Osteocyte (in vitro differentiated cells): ENCODE measurements around the gene KCMF1. TPM values are rescaled to one million over a fixed set of nuclear protein-coding genes. Genes with fewer than 3 reads are reported as not detected.

ENCODE experiments used
- DNase-seq: peaks from one replicate; pipeline ENCODE4 v3.0.0; 2021; ENCODE audit warnings: mixed read lengths; ENCODE audit not compliant: unreplicated experiment; ENCODE audit errors: extremely low spot score
- H3K27ac Mint-ChIP-seq: one replicate; pipeline ENCODE4 v1.8.0; 2021; ENCODE audit warnings: mild to moderate bottlenecking, mixed read lengths; ENCODE audit not compliant: unreplicated experiment
- H3K27me3 Mint-ChIP-seq: one replicate; pipeline ENCODE4 v1.8.0; 2021; ENCODE audit warnings: mixed read lengths; ENCODE audit not compliant: unreplicated experiment
- H3K36me3 Mint-ChIP-seq: one replicate; pipeline ENCODE4 v1.8.0; 2021; ENCODE audit warnings: mixed read lengths; ENCODE audit not compliant: unreplicated experiment
- H3K4me1 Mint-ChIP-seq: one replicate; pipeline ENCODE4 v1.8.0; 2021; ENCODE audit warnings: mixed read lengths; ENCODE audit not compliant: unreplicated experiment
- H3K4me3 Mint-ChIP-seq: one replicate; pipeline ENCODE4 v1.8.0; 2021; ENCODE audit warnings: mild to moderate bottlenecking, moderate library complexity, mixed read lengths; ENCODE audit not compliant: unreplicated experiment
- H3K9me3 Mint-ChIP-seq: one replicate; pipeline ENCODE4 v1.8.0; 2021; ENCODE audit warnings: mixed read lengths; ENCODE audit not compliant: unreplicated experiment
- CTCF ChIP-seq: fragments of 200-600 bp; sonication (generic); IDR thresholded peaks from 2 replicates; pipeline ENCODE4 v1.5.0; 2021; ENCODE audit warnings: antibody characterized with exemption, mild to moderate bottlenecking, moderate library complexity
- total RNA-seq: library from RNA; stranded (reverse); gene quantifications from 2 replicates; pipeline ENCODE4 v1.2.1, GENCODE V29; 2021

The KCMF1 gene
- total RNA-seq, 1 donor from 2014 or later, result 67.2 TPM

GRCh38 chr2:84980263-84980983 lies 9.5 kb downstream of the KCMF1 start:
- peaks cover 37% of the 10 kb centered on the region for H3K4me1 Mint-ChIP-seq
- H3K27me3 Mint-ChIP-seq, result no peaks in the 10 kb centered on the region
- no peak for TF ChIP-seq CTCF
- no peak overlapping the region for H3K4me3 Mint-ChIP-seq
- H3K36me3 Mint-ChIP-seq, result no peaks in the 10 kb centered on the region
- DNase-seq, result no peak
- no peaks in the 10 kb centered on the region for H3K9me3 Mint-ChIP-seq
- peak overlapping the region; percentile 56 for H3K27ac Mint-ChIP-seq

GRCh38 chr2:84986018-84986417 lies 15.1 kb downstream of the KCMF1 start:
- Mint-ChIP-seq H3K27me3 (no peaks in the 10 kb centered on the region), H3K4me1 (peaks cover 29% of the 10 kb centered on the region), H3K9me3 (no peaks in the 10 kb centered on the region), H3K36me3 (no peaks in the 10 kb centered on the region), H3K27ac (peak overlapping the region; percentile 33), H3K4me3 (no peak overlapping the region)
- DNase-seq, result no peak
- TF ChIP-seq CTCF, result no peak

GRCh38 chr2:84989422-84989821 lies 18.5 kb downstream of the KCMF1 start:
- no peak for DNase-seq
- no peaks in the 10 kb centered on the region for H3K9me3 Mint-ChIP-seq
- H3K4me1 Mint-ChIP-seq, result peaks cover 25% of the 10 kb centered on the region
- no peaks in the 10 kb centered on the region for H3K27me3 Mint-ChIP-seq
- no peaks in the 10 kb centered on the region for H3K36me3 Mint-ChIP-seq
- no peak overlapping the region for H3K4me3 Mint-ChIP-seq
- no peak overlapping the region for H3K27ac Mint-ChIP-seq
- TF ChIP-seq CTCF, result no peak

- Mint-ChIP-seq H3K4me3 (no peak overlapping the region), H3K27me3 (no peaks in the 10 kb centered on the region), H3K9me3 (no peaks in the 10 kb centered on the region), H3K4me1 (peaks cover 26% of the 10 kb centered on the region), H3K36me3 (no peaks in the 10 kb centered on the region), H3K27ac (no peak overlapping the region)
- no peak for TF ChIP-seq CTCF
- no peak for DNase-seq
Observed at GRCh38 chr2:84989927-84990326, 19.0 kb downstream of the KCMF1 start.

GRCh38 chr2:84991404-84992160 lies 20.6 kb downstream of the KCMF1 start:
- H3K9me3 Mint-ChIP-seq, result no peaks in the 10 kb centered on the region
- H3K27me3 Mint-ChIP-seq, result no peaks in the 10 kb centered on the region
- TF ChIP-seq CTCF, result no peak
- DNase-seq, result no peak
- peaks cover 27% of the 10 kb centered on the region for H3K4me1 Mint-ChIP-seq
- no peak overlapping the region for H3K4me3 Mint-ChIP-seq
- H3K27ac Mint-ChIP-seq, result no peak overlapping the region
- no peaks in the 10 kb centered on the region for H3K36me3 Mint-ChIP-seq
